H1 (cell line): ENCODE results near the gene ATP1B3. TPM values are rescaled to one million over a fixed set of nuclear protein-coding genes. Genes with fewer than 3 reads are reported as not detected.

Source experiments
- SP4 ChIP-seq: IDR thresholded peaks from 2 replicates; pipeline ENCODE4 v1.6.1; 2012; ENCODE audit warnings: low read length, inconsistent platforms
- polyA plus RNA-seq, 7 experiments: library from polyadenylated mRNA; depleted of rRNA in 3 of 7; stranded (reverse) in 5 of 7; unstranded in 2 of 7; fragments of >200 nt in 5 of 7; fragments of 200-250 nt in 2 of 7; gene quantifications; 1 replicate in 5 of 7; 2 replicates in 1 of 7; 4 replicates in 1 of 7; pipeline versions ENCODE4 v1.2.1 to v1.2.3, GENCODE V29; 2011 to 2013; ENCODE audit warnings: missing spikeins in 2 of 7, mixed read lengths in 2 of 7
- total RNA-seq: library from RNA; stranded (reverse); fragmentation: NEBNext Ultra II Directional; extraction: Animal tissue kit (Norgen Biotek cat#: 25700); gene quantifications from 2 replicates; pipeline ENCODE4 v1.2.1, GENCODE V29; 2021
- TF ChIP-seq, protein P1 (sequence below): IDR thresholded peaks from 2 replicates; pipeline ENCODE4 v1.6.1; 2011; ENCODE audit warnings: low read depth, mild to moderate bottlenecking, low read length; ENCODE audit not compliant: insufficient read depth

The ATP1B3 gene
- total and polyA plus RNA-seq, 2 of the 8 experiments (the other 6 are each of a cell fraction or from before 2014, with no cell fraction given): 233 to 342 TPM

GRCh38 chr3:141915016-141915415, 38.6 kb downstream of the ATP1B3 start (continued):
- TF ChIP-seq, protein P1, sequence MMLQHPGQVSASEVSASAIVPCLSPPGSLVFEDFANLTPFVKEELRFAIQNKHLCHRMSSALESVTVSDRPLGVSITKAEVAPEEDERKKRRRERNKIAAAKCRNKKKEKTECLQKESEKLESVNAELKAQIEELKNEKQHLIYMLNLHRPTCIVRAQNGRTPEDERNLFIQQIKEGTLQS: no peak
- no peak for TF ChIP-seq SP4
- TF ChIP-seq, all 59 proteins: peak for 0
